ENCODE data around the gene FTSJ1. TPM values are rescaled to one million over a fixed set of nuclear protein-coding genes. Genes with fewer than 3 reads are reported as not detected.
"Not testable (repeated sequence)": the region's sequence is repeated elsewhere in the genome, so short reads cannot be mapped to it uniquely, and the experiment has no call there.

The FTSJ1 gene
- 136 and 152 TPM in 2 replicates for total RNA-seq (2014; rRNA removed)
- polyA plus RNA-seq (2012) = 161 TPM

- peak; percentile 92 for DNase-seq (ENCODE audit: low read depth)
These were observed at the start of gene FTSJ1 for GRCh38 chrX:48475774-48476577. TSS of gene FTSJ1 (plus strand) at chrX:48476199. CDS start at chrX:48478048, 1,849 bp downstream.

GRCh38 chrX:48427027-48427716 is 48.8 kb upstream of the FTSJ1 start:
- DNase-seq (ENCODE audit: low read depth) = not testable (repeated sequence)

- DNase-seq (ENCODE audit: low read depth) = not testable (repeated sequence)
These were observed 46.4 kb upstream of the FTSJ1 start for GRCh38 chrX:48429606-48430005.

GRCh38 chrX:48430166-48430565 is 45.8 kb upstream of the FTSJ1 start:
- peak; percentile 19 for DNase-seq (ENCODE audit: low read depth)

- DNase-seq (ENCODE audit: low read depth) = not testable (repeated sequence)
These were observed 42.3 kb upstream of the FTSJ1 start for GRCh38 chrX:48433713-48434112.

- not testable (repeated sequence) for DNase-seq (ENCODE audit: low read depth)
These were observed 28.8 kb upstream of the FTSJ1 start for GRCh38 chrX:48447201-48447600.

- no peak for DNase-seq (ENCODE audit: low read depth)
These were observed 25.9 kb upstream of the FTSJ1 start for GRCh38 chrX:48450076-48450475.

GRCh38 chrX:48451708-48452107 is 24.3 kb upstream of the FTSJ1 start:
- DNase-seq (ENCODE audit: low read depth) = no peak

GRCh38 chrX:48456628-48457331 is 19.2 kb upstream of the FTSJ1 start:
- DNase-seq (ENCODE audit: low read depth) = no peak

GRCh38 chrX:48458711-48459110 is 17.3 kb upstream of the FTSJ1 start:
- DNase-seq (ENCODE audit: low read depth) = no peak

GRCh38 chrX:48459483-48459882 is 16.5 kb upstream of the FTSJ1 start:
- DNase-seq (ENCODE audit: low read depth) = no peak

GRCh38 chrX:48460031-48460430 is 16.0 kb upstream of the FTSJ1 start:
- no peak for DNase-seq (ENCODE audit: low read depth)

GRCh38 chrX:48460606-48461005 is 15.4 kb upstream of the FTSJ1 start:
- DNase-seq (ENCODE audit: low read depth) = no peak

GRCh38 chrX:48461830-48462229 is 14.2 kb upstream of the FTSJ1 start:
- DNase-seq (ENCODE audit: low read depth) = peak; percentile 18

GRCh38 chrX:48465336-48465933 is 10.6 kb upstream of the FTSJ1 start:
- DNase-seq (ENCODE audit: low read depth) = peak; percentile 87

- DNase-seq (ENCODE audit: low read depth) = no peak
These were observed 9.3 kb upstream of the FTSJ1 start for GRCh38 chrX:48466696-48467095.

- DNase-seq (ENCODE audit: low read depth) = no peak
These were observed 8.7 kb upstream of the FTSJ1 start for GRCh38 chrX:48467281-48467761.

GRCh38 chrX:48468247-48468671 is 7.7 kb upstream of the FTSJ1 start:
- DNase-seq (ENCODE audit: low read depth) = no peak

GRCh38 chrX:48468693-48469691 is 7.0 kb upstream of the FTSJ1 start:
- DNase-seq (ENCODE audit: low read depth) = no peak

- no peak for DNase-seq (ENCODE audit: low read depth)
These were observed 5.7 kb upstream of the FTSJ1 start, which contains the start of gene SLC38A5 for GRCh38 chrX:48470110-48470832. TSS of gene SLC38A5 (minus strand) at chrX:48470260. CDS start at chrX:48467924, 2,336 bp downstream.

All from LHCN-M2 (cell line).